ENCODE data around the gene UTS2R. TPM values are rescaled to one million over a fixed set of nuclear protein-coding genes. Genes with fewer than 3 reads are reported as not detected.

Gene UTS2R
- total and polyA plus RNA-seq, 2 of the 4 experiments (the other 2 are of a cell fraction), result not detected

DNA sequence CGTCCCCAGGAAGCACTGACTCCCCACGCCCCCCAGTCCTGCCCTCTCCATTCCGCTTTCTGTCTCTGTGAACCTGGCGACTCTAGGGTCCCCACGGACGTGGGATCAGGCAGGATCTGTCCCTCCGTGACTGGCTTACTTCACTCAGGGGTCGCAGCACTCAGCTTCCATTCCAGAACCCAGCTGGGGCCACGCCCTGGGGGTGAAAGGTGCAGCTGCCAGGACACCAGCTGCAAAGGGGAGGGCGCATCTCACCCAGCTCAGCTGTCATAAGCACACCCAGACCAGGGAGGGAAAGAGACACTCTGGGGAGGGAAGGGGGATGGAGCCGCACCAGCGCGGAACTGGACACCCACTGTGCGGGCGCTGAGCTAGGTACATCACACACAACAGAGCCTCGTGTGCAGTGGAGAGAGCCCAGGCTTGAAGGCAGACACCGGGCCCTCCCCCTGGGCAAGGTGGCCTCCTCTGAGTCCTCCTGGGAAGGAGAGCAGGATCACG, 28.1 kb downstream of the UTS2R start:
- no peaks in the 10 kb centered on the region for H3K27me3 ChIP-seq (ENCODE audit: control insufficient read depth, insufficient read depth, low read length)
- H4K5ac ChIP-seq (ENCODE audit: low read depth, low read length), result no peak overlapping the region
- no peak overlapping the region for H3K4ac ChIP-seq (ENCODE audit: low read depth, low read length)
- no peak overlapping the region for H2AFZ ChIP-seq (replicated peaks; ENCODE audit: low read length, poor library complexity)
- H4K20me1 ChIP-seq (ENCODE audit: insufficient read depth, low read length), result peaks cover 7% of the 10 kb centered on the region
- TF ChIP-seq CTCF (conservative IDR thresholded peaks at IDR 0.05; ENCODE audit: low read depth, low read length) (no peak), CHD1 (IDR thresholded peaks at IDR 0.05; ENCODE audit: low read depth, low read length) (no peak), CEBPB (IDR thresholded peaks at IDR 0.05; ENCODE audit: low read depth, low read length) (no peak), FOS (IDR thresholded peaks at IDR 0.05; ENCODE audit: low read depth, low read length) (no peak), RAD21 (IDR thresholded peaks at IDR 0.05; ENCODE audit: low read length) (no peak), NFE2L2 (IDR thresholded peaks at IDR 0.05; ENCODE audit: low read depth, low read length) (no peak), RCOR1 (IDR thresholded peaks at IDR 0.05; ENCODE audit: insufficient replicate concordance, low read length) (no peak), MAFK (IDR thresholded peaks at IDR 0.05; ENCODE audit: low read depth, low read length) (no peak), MAZ (IDR thresholded peaks at IDR 0.05; ENCODE audit: borderline replicate concordance, low read depth, low read length) (no peak), POLR2A (IDR thresholded peaks at IDR 0.05; ENCODE audit: low read depth, low read length) (no peak), SMC3 (IDR thresholded peaks at IDR 0.05; ENCODE audit: low read depth, low read length) (no peak), MXI1 (IDR thresholded peaks at IDR 0.05; ENCODE audit: borderline replicate concordance, low read depth, low read length) (no peak), RFX5 (IDR thresholded peaks at IDR 0.05; ENCODE audit: low read depth, low read length) (no peak), BHLHE40 (IDR thresholded peaks at IDR 0.05; ENCODE audit: low read depth, low read length) (no peak)
- TF ChIP-seq, protein P1, sequence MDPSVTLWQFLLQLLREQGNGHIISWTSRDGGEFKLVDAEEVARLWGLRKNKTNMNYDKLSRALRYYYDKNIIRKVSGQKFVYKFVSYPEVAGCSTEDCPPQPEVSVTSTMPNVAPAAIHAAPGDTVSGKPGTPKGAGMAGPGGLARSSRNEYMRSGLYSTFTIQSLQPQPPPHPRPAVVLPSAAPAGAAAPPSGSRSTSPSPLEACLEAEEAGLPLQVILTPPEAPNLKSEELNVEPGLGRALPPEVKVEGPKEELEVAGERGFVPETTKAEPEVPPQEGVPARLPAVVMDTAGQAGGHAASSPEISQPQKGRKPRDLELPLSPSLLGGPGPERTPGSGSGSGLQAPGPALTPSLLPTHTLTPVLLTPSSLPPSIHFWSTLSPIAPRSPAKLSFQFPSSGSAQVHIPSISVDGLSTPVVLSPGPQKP (IDR thresholded peaks at IDR 0.05; ENCODE audit: borderline replicate concordance, low read depth, low read length), result no peak
- TF ChIP-seq, protein P2, sequence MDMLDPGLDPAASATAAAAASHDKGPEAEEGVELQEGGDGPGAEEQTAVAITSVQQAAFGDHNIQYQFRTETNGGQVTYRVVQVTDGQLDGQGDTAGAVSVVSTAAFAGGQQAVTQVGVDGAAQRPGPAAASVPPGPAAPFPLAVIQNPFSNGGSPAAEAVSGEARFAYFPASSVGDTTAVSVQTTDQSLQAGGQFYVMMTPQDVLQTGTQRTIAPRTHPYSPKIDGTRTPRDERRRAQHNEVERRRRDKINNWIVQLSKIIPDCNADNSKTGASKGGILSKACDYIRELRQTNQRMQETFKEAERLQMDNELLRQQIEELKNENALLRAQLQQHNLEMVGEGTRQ (IDR thresholded peaks at IDR 0.05; ENCODE audit: low read depth, low read length), result no peak
- intact Hi-C loops (cut with micrococcal nuclease), result no loop called here
- H2AK5ac ChIP-seq (ENCODE audit: low read depth, low read length), result no peak overlapping the region
- no peak overlapping the region for H3K27ac ChIP-seq (ENCODE audit: insufficient read depth, low read length)
- no peak overlapping the region for H2BK20ac ChIP-seq (ENCODE audit: low read depth, low read length)
- H3K79me1 ChIP-seq (ENCODE audit: low read depth in 1 of 2, low read length in 2 of 2), result no peaks in the 10 kb centered on the region
- peaks cover 6% of the 10 kb centered on the region; the same call in 1 of the 2 replicates for H3K36me3 ChIP-seq (ENCODE audit: control insufficient read depth, insufficient read depth, low read length)
- H2BK5ac ChIP-seq (ENCODE audit: low read depth, low read length, poor library complexity, severe bottlenecking), result no peak overlapping the region
- H3K18ac ChIP-seq (ENCODE audit: low read depth, low read length), result no peak overlapping the region
- H3K56ac ChIP-seq (ENCODE audit: extremely low read depth, insufficient read depth, low read length), result no peak overlapping the region
- H4K91ac ChIP-seq (ENCODE audit: insufficient read depth, low read depth, low read length), result no peak overlapping the region
- no peaks in the 10 kb centered on the region for H3K9me1 ChIP-seq (ENCODE audit: insufficient read depth, low read length)
- DNase-seq, result no peak
- 92% methylated on average over 5 of the region's 18 CpGs; no CpG with 5 or more reads in 1 of the 2 experiments for WGBS, 2 experiments (ENCODE audit: extremely low coverage in 2 of 2, insufficient read length in 1 of 2)
- ChIA-PET POLR2A (ENCODE audit: unreplicated experiment) (no interaction called here), CTCF (no interaction called here)
- H2BK120ac ChIP-seq (ENCODE audit: low read depth, low read length), result no peak overlapping the region
- dilution Hi-C loops (cut with HindIII; ENCODE audit: low sequenced_read_pairs, unreplicated experiment), result no loop called here
- no peak for ATAC-seq (ENCODE audit: low read depth)
- in situ Hi-C loops (cut with MboI; ENCODE audit: low sequenced_read_pairs), result no loop called here
- no peaks in the 10 kb centered on the region for H3K9me3 ChIP-seq (ENCODE audit: control insufficient read depth, insufficient read depth, low read length)
- no peak overlapping the region for H2AK9ac ChIP-seq (replicated peaks; ENCODE audit: low read depth, low read length, poor library complexity)
- H3K9ac ChIP-seq (ENCODE audit: low read depth, low read length), result no peak overlapping the region
- no peak overlapping the region for H3K4me2 ChIP-seq (ENCODE audit: low read depth, low read length)
- no peak overlapping the region for H3K14ac ChIP-seq (replicated peaks; ENCODE audit: low read depth, low read length)
- H3K23ac ChIP-seq (ENCODE audit: low read depth, low read length), result no peak overlapping the region
- no peak overlapping the region for H2BK15ac ChIP-seq (ENCODE audit: low read depth, low read length)
- no TSS peak for BruUV-seq (replicated peaks)
- H3K4me1 ChIP-seq (ENCODE audit: control insufficient read depth, insufficient read depth, low read length), result peaks cover 12% of the 10 kb centered on the region
- no peak overlapping the region for H4K8ac ChIP-seq (ENCODE audit: low read depth in 2 of 2, low read length in 2 of 2)
- H3K4me3 ChIP-seq (ENCODE audit: insufficient read depth, low read depth, low read length), result no peak overlapping the region

All from IMR-90 (cell line).